ENCODE results near the gene PPM1D.

Gene PPM1D

DNA sequence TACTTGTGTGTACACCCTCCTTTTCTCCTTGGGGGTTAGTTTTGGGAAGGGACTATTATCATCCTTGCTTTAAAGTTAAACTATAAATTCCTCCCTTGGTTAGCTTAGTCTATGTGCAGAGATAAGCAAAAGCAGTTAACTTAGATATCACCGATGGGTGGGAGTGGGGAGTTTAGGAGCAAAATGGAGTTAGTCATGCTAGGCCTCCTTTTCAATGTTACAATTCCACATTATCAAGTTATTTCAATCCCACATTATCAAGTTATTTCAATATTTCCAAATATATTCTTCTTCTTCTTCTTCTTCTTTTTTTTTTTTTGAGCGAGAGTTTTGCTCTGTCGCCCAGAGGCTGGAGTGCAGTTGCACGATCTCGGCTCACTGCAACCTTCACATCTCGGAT, 76.0 kb downstream of the PPM1D start:
- no peak for DNase-seq

GRCh38 chr17:60676758-60677307, 76.8 kb downstream of the PPM1D start:
- no peak for DNase-seq

GRCh38 chr17:60677308-60678117, 77.5 kb downstream of the PPM1D start, which contains the start of gene BCAS3:
TSS of gene BCAS3 (plus strand) at chr17:60677851.
- DNase-seq = no peak

DNA sequence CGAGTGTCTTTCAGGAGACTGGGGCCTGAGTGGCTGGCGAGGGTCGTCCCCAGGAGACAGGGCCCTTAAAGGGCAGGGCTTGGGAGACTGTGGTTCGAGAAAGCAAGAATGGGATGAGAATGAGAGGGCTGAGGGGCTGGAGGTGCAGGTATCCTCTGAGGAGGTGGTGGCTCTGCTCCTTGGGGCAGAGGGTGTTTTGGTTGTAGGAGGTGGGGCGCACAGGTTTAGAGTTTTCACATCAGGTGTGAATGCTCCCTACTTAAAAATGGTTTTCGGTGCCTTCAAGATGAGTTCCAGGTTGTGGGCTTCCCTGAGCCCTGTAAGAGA, 78.1 kb downstream of the PPM1D start:
- no peak for DNase-seq

DNA sequence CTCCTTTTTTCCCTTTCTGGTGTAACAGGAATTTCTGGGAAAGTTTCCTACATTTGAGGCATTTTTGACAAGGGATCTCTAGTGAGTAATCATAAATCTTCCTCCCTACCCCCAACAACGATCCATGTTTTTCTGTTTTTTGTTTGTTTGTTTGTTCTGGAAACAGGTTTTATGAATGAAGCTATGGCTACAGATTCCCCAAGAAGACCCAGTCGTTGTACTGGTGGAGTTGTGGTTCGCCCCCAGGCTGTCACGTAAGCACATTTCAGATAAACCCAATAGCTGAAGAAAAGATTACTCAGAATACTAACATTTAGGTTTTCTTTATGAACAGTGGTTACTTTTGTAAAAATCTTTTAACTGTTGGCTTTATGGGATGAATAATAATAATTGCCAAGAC, 79.3 kb downstream of the PPM1D start:
- DNase-seq = no peak

DNA sequence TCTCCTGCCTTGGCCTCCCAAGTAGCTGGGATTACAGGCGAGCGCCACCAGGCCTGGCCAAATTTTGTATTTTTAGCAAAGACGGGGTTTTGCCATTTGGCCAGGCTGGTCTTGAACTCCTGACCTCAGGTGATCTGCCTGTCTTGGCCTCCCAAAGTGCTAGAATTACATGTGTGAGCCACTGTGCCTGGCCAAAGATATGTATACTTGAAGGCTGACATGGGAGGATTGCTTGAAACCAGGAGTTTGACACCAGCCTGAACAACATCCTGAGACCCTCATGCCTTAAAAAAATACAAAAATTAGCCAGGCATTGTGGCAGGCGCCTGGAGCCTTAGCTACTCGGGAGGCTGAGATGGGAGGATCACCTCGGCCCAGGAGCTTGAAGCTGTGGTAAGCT, 80.8 kb downstream of the PPM1D start:
- DNase-seq = no peak

DNA sequence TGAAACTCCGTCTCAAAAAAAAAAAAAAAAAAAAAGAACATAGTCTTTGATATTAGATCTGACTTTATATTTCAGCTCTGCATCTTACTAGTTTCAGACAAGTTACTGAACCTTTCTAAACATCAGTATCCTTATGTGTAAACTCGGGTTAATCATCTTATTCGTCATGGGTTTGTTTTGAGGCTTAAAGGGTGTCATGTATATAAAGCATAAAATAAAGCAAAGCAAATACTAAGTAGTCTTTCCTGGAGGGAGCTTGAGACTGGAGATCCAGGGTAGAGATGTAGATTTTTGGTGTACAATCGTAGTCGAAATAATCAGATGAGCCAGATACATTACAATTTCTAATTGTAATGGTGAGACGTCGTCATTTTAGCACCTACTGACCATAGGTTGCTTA, 85.4 kb downstream of the PPM1D start:
- DNase-seq = no peak

GRCh38 chr17:60695960-60696359, 96.0 kb downstream of the PPM1D start:
- DNase-seq = no peak

- DNase-seq = no peak
Observed at GRCh38 chr17:60699090-60699489, 99.1 kb downstream of the PPM1D start.

- no peak for DNase-seq
Observed at GRCh38 chr17:60704170-60704569, 104.2 kb downstream of the PPM1D start.

DNA sequence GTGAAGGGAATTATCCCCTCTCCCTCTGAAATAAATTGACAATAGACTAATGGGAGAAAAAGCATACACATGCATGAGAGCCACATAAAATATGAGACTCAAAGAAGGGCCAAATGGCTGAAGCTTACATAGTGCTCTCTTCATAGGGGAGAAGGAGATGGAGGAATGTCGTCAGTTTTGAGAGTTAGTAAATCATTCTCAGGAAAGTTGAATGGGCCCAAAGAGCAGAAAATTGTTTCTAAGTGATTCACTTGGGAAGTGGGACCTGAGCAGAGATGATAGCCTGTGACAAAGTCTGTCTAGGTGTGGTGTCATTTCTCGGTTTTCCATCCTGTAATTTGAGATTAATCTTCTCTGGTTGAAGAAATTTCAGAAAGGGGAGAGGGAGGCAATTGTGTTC, 112.7 kb downstream of the PPM1D start:
- DNase-seq = no peak

DNA sequence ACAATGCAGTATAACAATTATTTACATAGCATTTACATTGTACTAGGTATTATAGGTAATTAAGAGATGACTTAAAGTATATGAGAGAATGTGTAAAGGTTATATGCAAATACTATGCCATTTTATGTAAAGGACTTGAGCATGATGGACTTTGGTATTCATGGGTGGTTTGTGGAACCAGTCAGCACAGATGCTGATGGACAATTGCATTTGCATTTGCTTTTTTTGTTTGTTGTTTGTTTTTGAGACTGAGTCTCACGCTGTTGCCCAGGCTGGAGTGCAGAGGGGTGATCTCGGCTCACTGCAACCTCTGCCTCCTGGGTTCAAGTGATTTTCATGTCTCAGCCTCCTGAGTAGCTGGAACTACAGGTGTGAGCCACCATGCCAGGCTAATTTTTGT, 113.6 kb downstream of the PPM1D start:
- no peak for DNase-seq

All from cortex of kidney (tissue), 1 donor.